Kidney (tissue), 14 donors: Measurements from ENCODE around the gene UCN3. TPM values are rescaled to one million over a fixed set of nuclear protein-coding genes. Genes with fewer than 3 reads are reported as not detected.
"Not testable (repeated sequence)": the region's sequence is repeated elsewhere in the genome, so short reads cannot be mapped to it uniquely, and the experiment has no call there.

Experiments used
- DNase-seq, 5 donors: peaks; one replicate each; pipeline ENCODE4 v3.0.0-alpha.2; 2013 to 2020
- FAIRE-seq: peaks from 2 replicates; lab custom pipeline; 2012; peaks lifted over from hg19 to GRCh38; lab: Jason Lieb, UNC
- H3K27ac ChIP-seq, 2 donors: one replicate each; pipeline ENCODE4 v1.7.0; 2013; ENCODE audit warnings: low read depth in 2 of 2, low read length in 2 of 2, inconsistent platforms in 1 of 2
- H3K27me3 ChIP-seq: one replicate; pipeline ENCODE4 v1.7.1; 2013; ENCODE audit warnings: low read length, inconsistent platforms; ENCODE audit not compliant: control insufficient read depth, insufficient read depth
- H3K36me3 ChIP-seq, 3 donors: one replicate each; pipeline versions ENCODE4 v1.7.0 to v1.7.1; 2013; ENCODE audit warnings: low read length in 3 of 3, control low read depth in 1 of 3, inconsistent platforms in 1 of 3; ENCODE audit not compliant: insufficient read depth in 3 of 3, control insufficient read depth in 2 of 3
- H3K4me1 ChIP-seq, 3 donors: one replicate each; pipeline versions ENCODE4 v1.7.0 to v1.7.1; 2013; ENCODE audit warnings: low read length in 3 of 3, inconsistent platforms in 1 of 3, low read depth in 1 of 3; ENCODE audit not compliant: control insufficient read depth in 2 of 3, insufficient read depth in 2 of 3
- H3K4me3 ChIP-seq, 3 donors: one replicate each; pipeline versions ENCODE4 v1.7.0 to v1.8.1; 2013; ENCODE audit warnings: low read length in 3 of 3, control low read depth in 1 of 3, inconsistent platforms in 1 of 3
- H3K9ac ChIP-seq, 3 donors: one replicate each; pipeline versions ENCODE4 v1.7.0 to v1.7.1; 2013; ENCODE audit warnings: low read length in 3 of 3, control low read depth in 1 of 3, inconsistent platforms in 1 of 3
- H3K9me3 ChIP-seq, 3 donors: one replicate each; pipeline versions ENCODE4 v1.7.0 to v1.7.1; 2013; ENCODE audit warnings: low read length in 3 of 3, control low read depth in 1 of 3, inconsistent platforms in 1 of 3; ENCODE audit not compliant: control insufficient read depth in 2 of 3, insufficient read depth in 1 of 3
- CTCF ChIP-seq: IDR thresholded peaks from 3 replicates; pipeline ENCODE4 v1.5.1; 2012; ENCODE audit warnings: mild to moderate bottlenecking, moderate library complexity, borderline replicate concordance; ENCODE audit not compliant: insufficient read depth; ENCODE audit errors: extremely low read depth
- intact Hi-C: fragments of 100-400 bp; cut with DNase I; formaldehyde crosslinking; loops from one replicate; pipeline ENCODE4 v1.11.1; 2022
- polyA plus RNA-seq: library from polyadenylated mRNA; stranded (reverse); fragments of 350-450 nt; fragmentation: Illumina TruSeq; extraction: RNeasy Lipid Tissue Mini Kit (QIAGEN cat#74804); gene quantifications from one replicate; pipeline ENCODE4 v1.2.3, GENCODE V29; 2014; ENCODE audit warnings: low read depth, low replicate concordance; ENCODE audit not compliant: insufficient read depth
- total RNA-seq: library from RNA; stranded (reverse); fragmentation: NEBNext Ultra II Directional; extraction: Animal tissue kit (Norgen Biotek cat#: 25700); gene quantifications from one replicate; pipeline ENCODE4 v1.2.1, GENCODE V29; 2021
- donor health status: control.
- donor health status: control.
- donor health status: control.
- donor health status: control.
- donor health status: control.
- donor health status: DM: yes; HTN: yes; CAD: no.
- donor health status: Normal renal cell carcinoma (clear cell type).

The UCN3 gene
- total and polyA plus RNA-seq, 2 donors from 2014 or later: 1.4 TPM; not detected in 1

DNA sequence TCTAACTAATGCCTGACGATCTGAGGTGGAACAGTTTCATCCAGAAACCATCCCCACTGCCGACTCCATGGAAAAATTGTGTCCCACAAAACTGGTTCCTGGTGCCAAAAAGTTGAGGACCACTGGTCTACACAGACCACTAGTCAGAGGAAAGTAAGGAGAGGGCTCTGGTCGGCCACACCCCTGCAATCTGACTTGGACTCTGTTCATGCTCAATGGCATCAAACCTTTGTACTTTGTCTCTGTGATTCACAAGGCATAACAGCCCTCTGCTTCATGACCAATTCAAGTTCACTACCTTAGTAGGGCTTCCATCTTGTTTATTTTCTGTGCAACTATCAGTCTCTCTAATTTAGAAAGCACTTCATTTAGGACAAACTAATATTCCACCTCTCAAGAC, 38.0 kb downstream of the UCN3 start:
- Histone ChIP-seq H3K4me1 (no peaks in the 10 kb centered on the region), H3K27ac (no peak overlapping the region), H3K4me3 (peak overlapping the region in 2 of 3 donors; percentile 23 to 50), H3K27me3 (no peaks in the 10 kb centered on the region), H3K9me3 (no peaks in the 10 kb centered on the region), H3K36me3 (no peaks in the 10 kb centered on the region), H3K9ac (no peak overlapping the region)
- TF ChIP-seq CTCF: no peak
- intact Hi-C loops: no loop called here
- DNase-seq: no peak
- no peak for FAIRE-seq

DNA sequence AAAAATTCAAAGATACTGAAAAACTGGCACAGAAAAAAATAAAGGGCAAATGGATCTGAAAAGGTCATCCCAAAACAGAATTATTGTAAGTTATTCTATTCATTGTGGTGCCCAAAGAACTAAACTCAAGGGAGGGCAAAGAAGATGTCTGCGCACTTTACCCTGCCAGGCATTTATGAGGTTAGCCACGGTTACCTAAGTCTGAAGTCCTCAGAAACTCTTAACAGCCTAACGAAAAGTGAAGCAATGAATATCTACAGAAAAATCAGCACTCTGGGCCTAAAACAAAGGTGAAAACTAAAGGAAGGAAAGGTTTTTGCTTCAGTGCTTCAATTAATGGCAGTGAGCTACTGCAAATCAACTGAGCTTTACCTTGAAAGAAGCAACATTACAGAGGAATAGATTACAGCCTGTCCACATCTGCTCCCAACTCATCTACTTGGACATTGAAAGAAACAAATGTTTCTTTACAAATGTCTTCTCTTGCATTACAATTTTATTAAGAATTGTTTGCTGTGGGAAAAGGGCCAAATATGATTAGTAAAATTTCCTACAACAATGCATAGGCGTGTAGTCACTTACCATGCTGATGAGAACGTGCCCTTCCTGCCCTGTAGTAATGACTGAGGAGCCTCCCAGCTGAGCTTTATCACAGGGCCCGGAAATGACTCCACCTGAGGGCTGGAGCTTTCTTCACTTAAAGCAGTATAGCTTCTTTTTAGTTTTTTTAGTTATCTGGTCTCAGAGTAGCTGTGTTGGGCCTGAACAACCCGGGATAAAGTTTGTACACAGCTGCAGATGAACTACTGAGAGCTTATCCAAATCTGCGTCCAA, 39.7 kb downstream of the UCN3 start, which contains the start of gene TUBAL3:
TSS of gene TUBAL3 (minus strand) at position 621 of the 834 bp plus-strand sequence. CDS start at position 585, 36 bp downstream.
- Histone ChIP-seq H3K27ac (no peak within 1 kb of the TSS), H3K4me1 (no peaks in the 10 kb centered on the region), H3K4me3 (peak within 1 kb of the TSS in 2 of 3 donors; percentile 50 to 69), H3K9me3 (no peaks in the 10 kb centered on the region), H3K27me3 (no peaks in the 10 kb centered on the region), H3K9ac (no peak within 1 kb of the TSS), H3K36me3 (no peaks in the 10 kb centered on the region)
- no peak for DNase-seq
- FAIRE-seq: no peak
- no peak for TF ChIP-seq CTCF
- intact Hi-C loops: no loop called here

GRCh38 chr10:5406918-5407317, 42.2 kb downstream of the UCN3 start:
- Histone ChIP-seq H3K27me3 (no peaks in the 10 kb centered on the region), H3K9me3 (no peaks in the 10 kb centered on the region), H3K27ac (no peak overlapping the region), H3K4me3 (no peak overlapping the region), H3K4me1 (no peaks in the 10 kb centered on the region), H3K9ac (no peak overlapping the region), H3K36me3 (no peaks in the 10 kb centered on the region)
- no peak for TF ChIP-seq CTCF
- FAIRE-seq (no peak), DNase-seq (no peak)
- intact Hi-C loops: no loop called here

DNA sequence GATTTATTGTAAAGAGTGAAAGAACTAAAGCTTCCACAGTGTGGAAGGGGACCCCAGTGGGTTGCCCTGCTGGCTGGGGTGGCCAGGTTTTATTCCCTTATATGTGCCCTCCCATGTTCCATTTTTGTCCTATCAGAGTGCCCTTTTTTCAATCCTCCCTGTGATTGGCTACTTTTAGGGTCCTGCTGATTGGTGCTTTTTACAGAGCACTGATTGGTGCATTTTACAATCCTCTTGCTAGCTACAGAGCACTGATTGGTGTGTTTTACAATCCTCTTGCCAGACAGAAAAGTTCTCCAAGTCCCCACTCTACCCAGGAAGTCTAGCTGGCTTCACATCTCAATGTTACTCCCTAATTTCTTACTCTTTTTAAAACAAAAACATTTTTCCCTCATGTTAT, 46.0 kb downstream of the UCN3 start:
- H3K4me1 ChIP-seq, H3K4me3 ChIP-seq, FAIRE-seq, H3K9ac ChIP-seq, H3K36me3 ChIP-seq, H3K27me3 ChIP-seq, H3K9me3 ChIP-seq, DNase-seq, H3K27ac ChIP-seq, intact Hi-C loops: not testable (repeated sequence)
